Bronchial epithelial cell (primary cell): ENCODE data around the gene BTBD2. TPM values are rescaled to one million over a fixed set of nuclear protein-coding genes. Genes with fewer than 3 reads are reported as not detected.

ENCODE experiments used
- DNase-seq: peaks from one replicate; pipeline ENCODE4 v3.0.0-alpha.2; 2010; ENCODE audit warnings: low read depth
- FAIRE-seq: peaks from 2 replicates; lab custom pipeline; 2011; peaks lifted over from hg19 to GRCh38; lab: Jason Lieb, UNC
- H3K27me3 ChIP-seq: 2 replicates; pipeline ENCODE4 v1.5.1; 2011; ENCODE audit warnings: low read length; ENCODE audit not compliant: control insufficient read depth, insufficient read depth
- H3K36me3 ChIP-seq: 2 replicates; pipeline ENCODE4 v1.5.1; 2011; ENCODE audit warnings: low read length; ENCODE audit not compliant: control insufficient read depth, insufficient read depth
- H3K4me3 ChIP-seq: 2 replicates; pipeline ENCODE4 v1.5.1; 2011; ENCODE audit warnings: mild to moderate bottlenecking, low read depth, low read length, control low read depth
- CTCF ChIP-seq: IDR thresholded peaks from 2 replicates; pipeline ENCODE4 v1.5.1; 2011; ENCODE audit warnings: mild to moderate bottlenecking, moderate library complexity, low read length, control low read depth, inconsistent platforms; ENCODE audit not compliant: insufficient read depth, severe bottlenecking
- total RNA-seq: library from RNA; depleted of rRNA; stranded (reverse); fragments of >200 nt; gene quantifications from 2 replicates; pipeline ENCODE4 v1.2.1, GENCODE V29; 2014

The BTBD2 gene
- total RNA-seq, 1 donor from 2014 or later: 23.2 TPM

DNA sequence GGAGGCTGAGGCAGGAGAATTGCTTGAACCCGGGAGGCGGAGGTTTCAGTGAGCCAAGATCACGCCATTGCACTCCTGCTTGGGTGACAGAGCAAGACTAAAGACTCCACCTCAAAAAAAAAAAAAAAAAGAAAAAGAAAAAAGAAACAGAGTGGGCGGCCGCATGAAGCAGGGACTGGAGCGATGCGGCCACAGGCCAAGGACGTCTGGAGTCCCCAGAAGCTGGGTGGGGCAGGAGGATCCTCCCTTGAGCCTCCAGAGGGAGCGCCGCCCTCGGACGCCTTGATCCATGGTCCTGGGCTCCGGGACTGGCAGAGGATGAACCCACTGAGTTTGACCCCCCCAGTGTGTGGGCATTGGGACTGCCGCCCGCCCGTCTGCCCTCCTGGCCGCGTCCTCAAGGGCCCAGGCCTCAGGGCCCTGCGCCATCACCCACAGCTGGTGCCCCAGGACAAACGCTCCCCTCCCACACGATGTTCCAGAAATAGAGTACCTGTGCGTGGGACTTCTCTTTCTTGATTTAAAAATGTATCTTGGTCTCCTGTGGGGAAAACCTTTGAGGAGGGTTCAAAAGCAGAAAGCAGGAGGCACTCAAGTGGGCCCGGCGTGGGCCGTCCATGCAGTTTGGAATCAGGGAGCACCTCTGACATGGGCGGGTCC is 15.5 kb downstream of the BTBD2 start:
- TF ChIP-seq CTCF: no peak
- DNase-seq (no peak), FAIRE-seq (no peak)
- H3K4me3 ChIP-seq: no peak overlapping the region
- H3K36me3 ChIP-seq: peaks cover 14% of the 10 kb centered on the region
- no peaks in the 10 kb centered on the region for H3K27me3 ChIP-seq

GRCh38 chr19:1998712-1999708 is 16.5 kb downstream of the BTBD2 start:
- peaks cover 14% of the 10 kb centered on the region for H3K36me3 ChIP-seq
- no peaks in the 10 kb centered on the region for H3K27me3 ChIP-seq
- no peak for TF ChIP-seq CTCF
- H3K4me3 ChIP-seq: no peak overlapping the region
- DNase-seq (no peak), FAIRE-seq (no peak)

DNA sequence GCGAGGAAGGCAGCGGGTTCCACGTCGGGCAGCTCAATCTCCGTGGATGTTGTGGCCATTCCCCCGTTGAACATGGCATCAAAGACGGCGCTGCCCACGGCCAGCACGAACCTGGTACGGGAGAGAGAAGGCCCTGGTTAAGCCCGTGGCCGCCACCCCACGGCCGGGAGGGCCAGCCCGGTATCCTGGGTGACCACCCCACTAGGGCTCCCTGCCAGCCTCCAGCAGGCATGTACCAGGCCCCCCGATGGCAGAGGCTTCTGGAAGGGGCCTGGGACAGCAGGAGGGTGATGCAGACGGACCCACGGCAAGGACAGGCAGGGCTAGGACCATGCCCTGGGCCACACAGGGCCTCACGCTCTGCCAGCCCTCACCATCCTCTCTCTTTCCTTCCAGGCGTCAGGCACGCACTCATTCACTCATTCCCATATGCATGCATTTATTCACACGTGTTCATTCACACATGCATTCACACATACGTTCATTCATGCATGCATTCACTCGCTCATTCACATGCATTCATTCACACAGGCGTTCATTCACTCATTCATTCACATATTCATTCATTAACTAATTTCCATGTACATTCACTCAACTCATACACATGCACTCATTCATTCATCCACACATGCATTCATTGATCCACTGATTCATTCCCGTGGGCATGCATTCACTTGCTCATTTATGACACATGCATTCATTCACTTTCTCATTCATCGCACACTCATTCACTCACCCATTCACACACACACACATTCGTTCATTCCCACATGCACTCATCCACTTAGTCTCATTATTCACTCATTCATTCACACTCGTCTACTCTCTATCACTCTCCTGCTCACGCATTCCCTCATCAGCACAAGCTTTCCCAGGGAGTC is 17.9 kb downstream of the BTBD2 start:
- TF ChIP-seq CTCF: no peak
- Histone ChIP-seq H3K36me3 (peaks cover 17% of the 10 kb centered on the region), H3K27me3 (no peaks in the 10 kb centered on the region), H3K4me3 (no peak overlapping the region)
- DNase-seq (peak; percentile 69), FAIRE-seq (peak; percentile 98)

- Histone ChIP-seq H3K36me3 (peaks cover 32% of the 10 kb centered on the region), H3K27me3 (no peaks in the 10 kb centered on the region), H3K4me3 (no peak overlapping the region)
- DNase-seq (no peak), FAIRE-seq (no peak)
- TF ChIP-seq CTCF: no peak
These were observed 22.7 kb downstream of the BTBD2 start for GRCh38 chr19:1992759-1993260.
